Endothelial cell of umbilical vein (primary cell): Measurements from ENCODE around the gene OR5K2.

Source experiments
- CTCF ChIP-seq, 2 donors: IDR thresholded peaks; 1 replicate in 1 of 2; 2 replicates in 1 of 2; pipeline ENCODE4 v1.5.1; 2011; ENCODE audit warnings: low read length in 2 of 2, mild to moderate bottlenecking in 2 of 2, moderate library complexity in 2 of 2, control low read depth in 1 of 2, inconsistent platforms in 1 of 2, low read depth in 1 of 2; ENCODE audit not compliant: insufficient read depth in 1 of 2; ENCODE audit errors: extremely low read depth in 1 of 2
- EZH2 ChIP-seq: IDR thresholded peaks from 2 replicates; pipeline ENCODE4 v1.6.1; 2012; ENCODE audit warnings: borderline replicate concordance, low read depth, mild to moderate bottlenecking, moderate library complexity, low read length, inconsistent platforms; ENCODE audit not compliant: severe bottlenecking
- FOS ChIP-seq: IDR thresholded peaks from 2 replicates; pipeline ENCODE4 v1.6.1; 2011; ENCODE audit warnings: mild to moderate bottlenecking, low read length, moderate library complexity, borderline replicate concordance; ENCODE audit not compliant: insufficient read depth
- MAX ChIP-seq: IDR thresholded peaks from 2 replicates; pipeline ENCODE4 v1.6.1; 2011; ENCODE audit not compliant: insufficient read depth, insufficient read length
- MYC ChIP-seq: IDR thresholded peaks from one replicate; pipeline ENCODE4 v1.6.1; 2011; ENCODE audit warnings: mild to moderate bottlenecking, low read depth, low read length
- POLR2A ChIP-seq: IDR thresholded peaks from 2 replicates; pipeline ENCODE4 v1.6.1; 2012; ENCODE audit warnings: low read depth, mild to moderate bottlenecking, control low read depth, low read length
- POLR2AphosphoS5 ChIP-seq: IDR thresholded peaks from 2 replicates; pipeline ENCODE4 v1.6.1; 2012; ENCODE audit warnings: low read depth, mild to moderate bottlenecking, control low read depth, low read length, moderate library complexity; ENCODE audit not compliant: insufficient read depth

- no peak for TF ChIP-seq CTCF (IDR thresholded peaks at IDR 0.05; ENCODE audit: extremely low read depth in 1 of 2, insufficient read depth in 1 of 2, low read depth in 1 of 2, low read length in 2 of 2)
- no peak for TF ChIP-seq POLR2A
- no peak for TF ChIP-seq POLR2AphosphoS5
- TF ChIP-seq MAX, result no peak
- TF ChIP-seq MYC, result no peak
- TF ChIP-seq EZH2, result no peak
- no peak for TF ChIP-seq FOS
These were observed 15.1 kb downstream of the OR5K2 start for GRCh38 chr3:98512576-98512975.
